ENCODE measurements around the gene FRA10AC1.

DNA sequence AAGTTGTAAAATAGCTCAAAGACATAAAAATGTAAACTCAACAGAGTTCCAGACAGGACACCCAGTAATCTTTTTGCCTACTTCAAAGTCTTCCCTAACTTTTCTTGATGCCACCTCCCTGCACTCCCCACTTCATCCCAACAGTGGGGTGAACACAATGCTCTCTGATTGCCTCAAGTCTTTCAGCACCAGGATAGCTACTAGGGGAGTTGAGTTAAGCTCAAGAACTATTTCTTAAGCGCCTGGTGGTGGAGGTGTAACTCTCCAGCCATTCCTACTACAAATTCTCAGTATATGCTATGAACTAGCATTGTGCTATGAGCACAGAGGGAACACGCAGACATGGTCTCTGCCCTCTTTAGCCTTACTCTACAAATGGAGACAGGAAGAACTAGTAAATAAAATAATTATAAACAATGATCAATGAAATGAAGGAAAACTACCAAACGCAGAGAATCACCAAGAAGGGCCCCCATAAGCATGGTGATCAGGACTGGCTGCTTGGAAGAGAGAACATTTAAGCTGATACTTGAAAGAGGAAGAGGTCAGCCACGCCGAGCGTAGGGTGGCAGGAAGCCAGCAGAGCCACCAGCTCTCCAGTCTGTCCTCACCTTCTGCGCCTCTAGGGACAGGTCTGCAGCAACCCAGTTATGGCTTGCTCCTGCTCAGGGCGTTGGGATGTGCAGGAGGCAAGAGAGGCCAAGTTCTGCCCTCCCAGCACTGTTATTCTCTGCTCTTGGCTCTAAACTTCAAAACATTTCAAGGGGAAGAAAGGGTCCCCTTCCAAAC, 16.7 kb upstream of the FRA10AC1 start:
- no peak for TF ChIP-seq POLR2A (IDR thresholded peaks at IDR 0.05)
- TF ChIP-seq, protein P1, sequence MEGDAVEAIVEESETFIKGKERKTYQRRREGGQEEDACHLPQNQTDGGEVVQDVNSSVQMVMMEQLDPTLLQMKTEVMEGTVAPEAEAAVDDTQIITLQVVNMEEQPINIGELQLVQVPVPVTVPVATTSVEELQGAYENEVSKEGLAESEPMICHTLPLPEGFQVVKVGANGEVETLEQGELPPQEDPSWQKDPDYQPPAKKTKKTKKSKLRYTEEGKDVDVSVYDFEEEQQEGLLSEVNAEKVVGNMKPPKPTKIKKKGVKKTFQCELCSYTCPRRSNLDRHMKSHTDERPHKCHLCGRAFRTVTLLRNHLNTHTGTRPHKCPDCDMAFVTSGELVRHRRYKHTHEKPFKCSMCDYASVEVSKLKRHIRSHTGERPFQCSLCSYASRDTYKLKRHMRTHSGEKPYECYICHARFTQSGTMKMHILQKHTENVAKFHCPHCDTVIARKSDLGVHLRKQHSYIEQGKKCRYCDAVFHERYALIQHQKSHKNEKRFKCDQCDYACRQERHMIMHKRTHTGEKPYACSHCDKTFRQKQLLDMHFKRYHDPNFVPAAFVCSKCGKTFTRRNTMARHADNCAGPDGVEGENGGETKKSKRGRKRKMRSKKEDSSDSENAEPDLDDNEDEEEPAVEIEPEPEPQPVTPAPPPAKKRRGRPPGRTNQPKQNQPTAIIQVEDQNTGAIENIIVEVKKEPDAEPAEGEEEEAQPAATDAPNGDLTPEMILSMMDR (IDR thresholded peaks at IDR 0.05) = no peak

Data from right lobe of liver (tissue), 4 donors.